NB4 (cell line): ENCODE measurements around the gene SCAI.

Source experiments
- CTCF ChIP-seq: IDR thresholded peaks from one replicate; pipeline ENCODE4 v1.5.1; 2012; ENCODE audit warnings: low read depth, low read length
- MAX ChIP-seq: IDR thresholded peaks from 2 replicates; pipeline ENCODE4 v1.6.1; 2011; ENCODE audit warnings: low read depth, low read length
- MYC ChIP-seq: IDR thresholded peaks from 2 replicates; pipeline ENCODE4 v1.6.1; 2011; ENCODE audit warnings: low read depth, low read length
- POLR2A ChIP-seq: IDR thresholded peaks from 2 replicates; pipeline ENCODE4 v1.6.1; 2011; ENCODE audit warnings: mild to moderate bottlenecking; ENCODE audit not compliant: insufficient read length; ENCODE audit errors: extremely low read depth

GRCh38 chr9:124940894-124941678, 202.2 kb downstream of the SCAI start, which contains the start of gene GOLGA1:
- TF ChIP-seq POLR2A, result peak; percentile 92
- no peak for TF ChIP-seq CTCF
- TF ChIP-seq MAX, result peak; percentile 56; the same call in 1 of the 2 replicates
- TF ChIP-seq MYC, result peak; percentile 73
